Sigmoid colon (tissue), 7 donors: ENCODE measurements around the gene RUNDC3A. TPM values are rescaled to one million over a fixed set of nuclear protein-coding genes. Genes with fewer than 3 reads are reported as not detected.

Experiments used
- DNase-seq: peaks from one replicate; pipeline ENCODE4 v3.0.0-alpha.2; 2019
- H3K27ac ChIP-seq, 4 donors: fragments of 200-600 bp; sonication (generic); one replicate each; pipeline ENCODE4 v1.5.1; 2016 to 2019; ENCODE audit warnings: mild to moderate bottlenecking in 1 of 4
- H3K27me3 ChIP-seq, 3 donors: fragments of 200-600 bp; sonication (generic); one replicate each; pipeline ENCODE4 v1.5.1; 2019; ENCODE audit warnings: mild to moderate bottlenecking in 1 of 3
- H3K36me3 ChIP-seq, 4 donors: fragments of 200-600 bp; sonication (generic); one replicate each; pipeline ENCODE4 v1.5.1; 2016 to 2019
- H3K4me1 ChIP-seq, 4 donors: fragments of 200-600 bp; sonication (generic); one replicate each; pipeline ENCODE4 v1.5.1; 2017 to 2019
- H3K4me3 ChIP-seq, 4 donors: fragments of 200-600 bp; sonication (generic); one replicate each; pipeline ENCODE4 v1.5.1; 2017 to 2019; ENCODE audit warnings: mild to moderate bottlenecking in 2 of 4, moderate library complexity in 1 of 4
- H3K9me3 ChIP-seq, 4 donors: fragments of 200-600 bp in 3 of 4; sonication (generic) in 3 of 4; one replicate each; pipeline versions ENCODE4 v1.5.1 to v1.6.1; 2013 to 2019
- CTCF ChIP-seq, 4 experiments: fragments of 450-650 bp in 3 of 4; fragments of 200-600 bp in 1 of 4; IDR thresholded peaks; one replicate each; pipeline ENCODE4 v1.5.1; 2016 to 2019; ENCODE audit warnings: antibody characterized with exemption in 4 of 4, mild to moderate bottlenecking in 3 of 4, moderate library complexity in 2 of 4
- EP300 ChIP-seq, 4 donors: sonication (generic); formaldehyde crosslinking; IDR thresholded peaks; one replicate each; pipeline ENCODE4 v1.6.1; 2017; ENCODE audit warnings: antibody characterized with exemption in 4 of 4
- POLR2A ChIP-seq, 2 donors: fragments of 450-650 bp; IDR thresholded peaks; one replicate each; pipeline ENCODE4 v1.6.1; 2016; ENCODE audit warnings: antibody characterized with exemption in 2 of 2, mild to moderate bottlenecking in 2 of 2, moderate library complexity in 2 of 2
- POLR2AphosphoS5 ChIP-seq, 4 donors: sonication (generic); formaldehyde crosslinking; IDR thresholded peaks; one replicate each; pipeline ENCODE4 v1.6.1; 2017; ENCODE audit warnings: antibody characterized with exemption in 4 of 4
- WGBS, 2 donors: extraction: QIAGEN DNeasy Blood & Tissue Kit; methylation state at CpG; one replicate each; pipeline ENCODE4 v1.1.7; 2013; 5-methylcytosine and 5-hydroxymethylcytosine counted together
- intact Hi-C: fragments of 100-400 bp; cut with DNase I; formaldehyde crosslinking; loops from one replicate; pipeline ENCODE4 v1.15.1; 2023
- polyA plus RNA-seq, 3 donors: library from polyadenylated mRNA; stranded (reverse); fragments of 200-250 nt; gene quantifications; one replicate each; pipeline ENCODE4 v1.2.3, GENCODE V29; 2013
- total RNA-seq, 4 donors: library from RNA; depleted of rRNA; stranded (reverse); fragments of >200 nt; gene quantifications; one replicate each; pipeline ENCODE4 v1.1.0, GENCODE V29; 2016
- donor health status: healthy with polysubstance abuse.
- donor health status: Bipolar disorder and iron deficiency.
- donor health status: healthy.

The RUNDC3A gene
- total and polyA plus RNA-seq, 7 donors: 0.46 to 10.5 (median 2.5) TPM

DNA sequence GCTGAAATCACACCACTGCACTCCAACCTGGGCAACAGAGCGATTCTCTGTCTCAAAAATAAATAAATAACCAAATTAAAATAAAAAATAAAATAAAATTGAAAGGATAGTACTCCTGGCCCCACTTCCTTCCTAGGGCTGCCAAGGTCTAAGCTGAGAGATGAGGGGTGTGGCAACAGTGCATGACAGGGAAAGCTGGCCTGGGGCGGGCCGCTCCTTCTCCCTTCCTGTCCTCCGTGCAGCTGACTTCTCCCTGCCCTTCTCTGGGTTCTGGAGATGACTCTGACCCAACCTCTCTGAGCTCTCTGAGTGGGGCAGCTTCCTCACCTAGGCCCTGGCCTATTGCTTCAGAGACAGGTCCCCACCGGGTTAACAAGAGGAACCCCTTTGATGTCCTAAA lies 25.0 kb downstream of the RUNDC3A start:
- H3K27me3 ChIP-seq: no peaks in the 10 kb centered on the region
- DNase-seq: no peak
- H3K27ac ChIP-seq: no peak overlapping the region
- peaks cover 0 to 6% (median 2%) of the 10 kb centered on the region in 4 donors for H3K4me1 ChIP-seq
- no peaks in the 10 kb centered on the region for H3K9me3 ChIP-seq
- WGBS, 2 donors: 30 to 63% methylated on average over 5 of the region's 5 CpGs
- TF ChIP-seq CTCF (IDR thresholded peaks at IDR 0.05) (no peak), POLR2A (IDR thresholded peaks at IDR 0.05) (no peak), EP300 (IDR thresholded peaks at IDR 0.05) (no peak), POLR2AphosphoS5 (IDR thresholded peaks at IDR 0.05) (no peak)
- intact Hi-C loops: no loop called here
- no peaks in the 10 kb centered on the region for H3K36me3 ChIP-seq
- no peak overlapping the region for H3K4me3 ChIP-seq

DNA sequence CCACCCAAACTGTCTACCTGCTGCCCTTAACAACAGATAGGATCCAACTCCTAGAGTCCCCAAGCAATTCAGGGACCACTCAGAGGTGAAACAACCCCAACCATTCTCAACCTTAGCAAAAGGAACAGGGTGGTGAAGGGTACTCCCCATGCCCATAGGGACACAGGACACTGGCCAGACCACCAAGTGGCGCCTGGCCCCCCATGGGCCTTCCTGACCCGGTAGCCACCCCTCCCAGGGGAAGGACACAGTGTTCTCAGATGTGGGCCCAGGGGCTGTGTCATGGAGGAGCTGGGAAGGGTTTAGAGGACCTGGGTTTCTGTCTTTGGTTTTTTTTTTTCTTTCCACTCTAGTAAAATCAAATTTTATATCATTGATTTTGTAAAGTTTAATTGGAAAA lies 25.9 kb downstream of the RUNDC3A start:
- intact Hi-C loops: no loop called here
- Histone ChIP-seq H3K27me3 (no peaks in the 10 kb centered on the region), H3K9me3 (no peaks in the 10 kb centered on the region), H3K4me3 (no peak overlapping the region), H3K4me1 (peaks cover 0 to 6% (median 2%) of the 10 kb centered on the region in 4 donors), H3K27ac (no peak overlapping the region), H3K36me3 (no peaks in the 10 kb centered on the region)
- no peak for TF ChIP-seq CTCF (IDR thresholded peaks at IDR 0.05)
- TF ChIP-seq POLR2A (IDR thresholded peaks at IDR 0.05): no peak
- no peak for TF ChIP-seq POLR2AphosphoS5 (IDR thresholded peaks at IDR 0.05)
- TF ChIP-seq EP300 (IDR thresholded peaks at IDR 0.05): no peak
- WGBS, 2 donors: 55 to 70% methylated on average over 2 of the region's 2 CpGs
- no peak for DNase-seq

- H3K9me3 ChIP-seq: no peaks in the 10 kb centered on the region
- H3K27ac ChIP-seq: no peak overlapping the region
- no peak overlapping the region for H3K4me3 ChIP-seq
- H3K27me3 ChIP-seq: no peaks in the 10 kb centered on the region
- no peaks in the 10 kb centered on the region for H3K36me3 ChIP-seq
- H3K4me1 ChIP-seq: peaks cover 0 to 6% (median 2%) of the 10 kb centered on the region in 4 donors
- WGBS, 2 donors: 59 to 60% methylated on average over 3 of the region's 3 CpGs
- intact Hi-C loops: no loop called here
- no peak for DNase-seq
- TF ChIP-seq POLR2AphosphoS5 (IDR thresholded peaks at IDR 0.05) (no peak), CTCF (IDR thresholded peaks at IDR 0.05) (no peak), EP300 (IDR thresholded peaks at IDR 0.05) (no peak), POLR2A (IDR thresholded peaks at IDR 0.05) (no peak)
These were observed 26.3 kb downstream of the RUNDC3A start for GRCh38 chr17:44334727-44335126.

DNA sequence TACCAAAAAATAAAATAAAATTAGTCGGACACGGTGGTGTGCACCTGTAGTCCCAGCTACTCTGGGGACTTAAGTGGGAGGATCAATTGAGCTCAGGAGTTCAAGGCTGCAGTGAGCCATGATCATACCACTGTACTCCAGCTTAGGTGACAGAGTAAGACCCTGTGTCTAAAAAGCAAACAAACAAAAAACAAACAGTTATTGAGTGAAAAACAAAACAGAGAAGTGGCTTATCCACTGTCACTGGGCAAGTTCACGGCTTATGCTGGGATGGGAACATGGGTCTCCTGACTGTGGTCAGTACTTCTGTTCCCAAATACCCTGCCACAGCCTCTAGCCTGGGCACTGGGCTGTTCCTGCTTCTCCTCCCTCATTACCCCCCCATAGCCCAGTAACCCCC lies 27.2 kb downstream of the RUNDC3A start:
- Histone ChIP-seq H3K4me3 (no peak overlapping the region), H3K9me3 (no peaks in the 10 kb centered on the region), H3K27me3 (no peaks in the 10 kb centered on the region), H3K36me3 (no peaks in the 10 kb centered on the region), H3K4me1 (peaks cover 0 to 6% (median 2%) of the 10 kb centered on the region in 4 donors), H3K27ac (no peak overlapping the region)
- no peak for TF ChIP-seq POLR2AphosphoS5 (IDR thresholded peaks at IDR 0.05)
- TF ChIP-seq EP300 (IDR thresholded peaks at IDR 0.05): no peak
- no peak for TF ChIP-seq CTCF (IDR thresholded peaks at IDR 0.05)
- TF ChIP-seq POLR2A (IDR thresholded peaks at IDR 0.05): no peak
- intact Hi-C loops: no loop called here
- 81 to 86% methylated on average over 3 of the region's 3 CpGs for WGBS, 2 donors
- DNase-seq: no peak

DNA sequence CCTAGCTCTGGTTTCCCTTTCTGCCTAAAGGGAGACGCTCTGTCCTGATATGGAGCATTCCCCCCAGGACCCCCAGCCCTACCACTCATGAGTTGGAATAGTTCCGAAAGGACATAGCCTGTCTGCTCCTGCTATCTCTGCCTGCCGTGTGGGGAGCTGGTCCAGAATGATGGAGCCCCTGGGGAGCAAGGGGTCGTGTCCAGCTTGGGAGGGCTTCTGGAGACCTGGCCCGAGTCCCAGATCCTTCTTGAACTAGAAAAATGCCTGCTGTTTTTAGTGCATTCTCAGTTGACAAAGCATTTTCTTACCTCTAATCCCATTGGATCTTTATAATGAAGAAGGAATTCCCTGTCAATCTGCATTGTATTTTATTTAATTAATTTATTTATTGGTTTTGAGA lies 27.6 kb downstream of the RUNDC3A start:
- no peaks in the 10 kb centered on the region for H3K9me3 ChIP-seq
- H3K4me1 ChIP-seq: peaks cover 0 to 5% (median 1%) of the 10 kb centered on the region in 4 donors
- 52 to 59% methylated on average over 5 of the region's 5 CpGs for WGBS, 2 donors
- H3K4me3 ChIP-seq: no peak overlapping the region
- no peak overlapping the region for H3K27ac ChIP-seq
- TF ChIP-seq POLR2AphosphoS5 (IDR thresholded peaks at IDR 0.05) (no peak), POLR2A (IDR thresholded peaks at IDR 0.05) (no peak), CTCF (IDR thresholded peaks at IDR 0.05) (no peak), EP300 (IDR thresholded peaks at IDR 0.05) (no peak)
- no peaks in the 10 kb centered on the region for H3K27me3 ChIP-seq
- no peaks in the 10 kb centered on the region for H3K36me3 ChIP-seq
- DNase-seq: no peak
- intact Hi-C loops: no loop called here
